Measurements from ENCODE around the gene CCDC127. TPM values are rescaled to one million over a fixed set of nuclear protein-coding genes. Genes with fewer than 3 reads are reported as not detected.

CCDC127 gene
- total and polyA plus RNA-seq, 12 donors = 3.0 to 9.7 (median 6.5) TPM

- DNase-seq = no peak
- no peak overlapping the region for H3K27ac ChIP-seq
- H3K4me1 ChIP-seq (replicated peaks in 1 of 2) = peaks cover 0 to 6% of the 10 kb centered on the region in 2 donors
- no peaks in the 10 kb centered on the region for H3K27me3 ChIP-seq
- H3K36me3 ChIP-seq (replicated peaks in 1 of 2) = no peaks in the 10 kb centered on the region
- no peak overlapping the region for H3K4me3 ChIP-seq
- TF ChIP-seq CTCF (IDR thresholded peaks at IDR 0.05) = no peak
- no peak for TF ChIP-seq POLR2A (IDR thresholded peaks at IDR 0.05)
- H3K9me3 ChIP-seq (replicated peaks in 1 of 3) = no peaks in the 10 kb centered on the region
- WGBS, 4 donors = 55 to 71% (median 65%) methylated on average over 6 to 11 of the region's 11 CpGs
- intact Hi-C loops (cut with DNase I) = no loop called here
Measured at GRCh38 chr5:189976-190365, 28.0 kb downstream of the CCDC127 start.

- no peak for TF ChIP-seq CTCF (IDR thresholded peaks at IDR 0.05)
- TF ChIP-seq POLR2A (IDR thresholded peaks at IDR 0.05) = no peak
- no peak overlapping the region for H3K4me3 ChIP-seq
- no peaks in the 10 kb centered on the region for H3K9me3 ChIP-seq (replicated peaks in 1 of 3)
- peaks cover 0 to 6% of the 10 kb centered on the region in 2 donors for H3K4me1 ChIP-seq (replicated peaks in 1 of 2)
- no peak overlapping the region for H3K27ac ChIP-seq
- no peaks in the 10 kb centered on the region for H3K27me3 ChIP-seq
- intact Hi-C loops (cut with DNase I) = no loop called here
- DNase-seq = no peak
- no peaks in the 10 kb centered on the region for H3K36me3 ChIP-seq (replicated peaks in 1 of 2)
- WGBS, 4 donors = 80 to 91% (median 86%) methylated on average over 5 to 10 of the region's 10 CpGs
Measured at GRCh38 chr5:189486-189885, 28.5 kb downstream of the CCDC127 start.

GRCh38 chr5:188488-189481 lies 29.2 kb downstream of the CCDC127 start:
- Histone ChIP-seq H3K4me3 (no peak overlapping the region), H3K4me1 (replicated peaks in 1 of 2) (peaks cover 0 to 6% of the 10 kb centered on the region in 2 donors), H3K27me3 (no peaks in the 10 kb centered on the region), H3K36me3 (replicated peaks in 1 of 2) (no peaks in the 10 kb centered on the region), H3K9me3 (replicated peaks in 1 of 3) (no peaks in the 10 kb centered on the region), H3K27ac (no peak overlapping the region)
- DNase-seq = peak; percentile 83 to 92 (median 89)
- TF ChIP-seq POLR2A (IDR thresholded peaks at IDR 0.05) = no peak
- peak; percentile 88 to 94 (median 92) for TF ChIP-seq CTCF (IDR thresholded peaks at IDR 0.05)
- intact Hi-C loops (cut with DNase I) = no loop called here
- 33 to 60% (median 39%) methylated on average over 21 to 37 of the region's 37 CpGs for WGBS, 4 donors

GRCh38 chr5:187617-188451 lies 30.1 kb downstream of the CCDC127 start:
- intact Hi-C loops (cut with DNase I) = no loop called here
- no peaks in the 10 kb centered on the region for H3K27me3 ChIP-seq
- peaks cover 0 to 6% of the 10 kb centered on the region in 2 donors for H3K4me1 ChIP-seq (replicated peaks in 1 of 2)
- WGBS, 4 donors = 54 to 71% (median 54%) methylated on average over 9 to 21 of the region's 21 CpGs
- H3K9me3 ChIP-seq (replicated peaks in 1 of 3) = no peaks in the 10 kb centered on the region
- H3K4me3 ChIP-seq = no peak overlapping the region
- TF ChIP-seq POLR2A (IDR thresholded peaks at IDR 0.05) (no peak), CTCF (IDR thresholded peaks at IDR 0.05) (no peak)
- DNase-seq = peak in 1 of 7 donors; percentile 28
- H3K27ac ChIP-seq = no peak overlapping the region
- H3K36me3 ChIP-seq (replicated peaks in 1 of 2) = no peaks in the 10 kb centered on the region
